DOHH2 (cell line): Measurements from ENCODE around the gene ESRRA.

Source experiments
- CTCF ChIP-seq: fragments of 200-600 bp; sonication (generic); IDR thresholded peaks from one replicate; pipeline ENCODE4 v1.5.1; 2014; ENCODE audit warnings: antibody characterized with exemption, mild to moderate bottlenecking, low read depth, low read length; ENCODE audit not compliant: poor library complexity, severe bottlenecking
- EZH2phosphoT487 ChIP-seq: fragments of 200-600 bp; sonication (generic); IDR thresholded peaks from 2 replicates; pipeline ENCODE4 v1.6.1; 2017; ENCODE audit warnings: borderline replicate concordance, mild to moderate bottlenecking, antibody characterized with exemption, low read length, moderate library complexity, mixed read lengths

GRCh38 chr11:64352995-64353714, 47.8 kb downstream of the ESRRA start:
- TF ChIP-seq CTCF (no peak), EZH2phosphoT487 (no peak)
